Measurements from ENCODE around the gene MSH2. TPM values are rescaled to one million over a fixed set of nuclear protein-coding genes. Genes with fewer than 3 reads are reported as not detected.

The MSH2 gene
- total RNA-seq, 3 donors from 2014 or later, result 44.1 to 54.0 (median 53.1) TPM

- H3K9me3 Mint-ChIP-seq, result no peaks in the 10 kb centered on the region
- H3K4me1 Mint-ChIP-seq (ENCODE audit: low read depth), result peaks cover 9% of the 10 kb centered on the region
- H3K4me3 Mint-ChIP-seq, result no peak overlapping the region
- ATAC-seq, result no peak
- H3K27me3 Mint-ChIP-seq (ENCODE audit: low read depth), result no peaks in the 10 kb centered on the region
- H3K36me3 Mint-ChIP-seq (ENCODE audit: insufficient read depth), result no peaks in the 10 kb centered on the region
- DNase-seq, result no peak
Measured at GRCh38 chr2:47518497-47519146, 115.7 kb downstream of the MSH2 start.

- ATAC-seq, result no peak
- Mint-ChIP-seq H3K4me1 (ENCODE audit: low read depth) (peaks cover 9% of the 10 kb centered on the region), H3K27me3 (ENCODE audit: low read depth) (no peaks in the 10 kb centered on the region), H3K36me3 (ENCODE audit: insufficient read depth) (no peaks in the 10 kb centered on the region), H3K4me3 (no peak overlapping the region), H3K9me3 (no peaks in the 10 kb centered on the region)
- DNase-seq, result no peak
Measured at GRCh38 chr2:47519147-47519537, 116.2 kb downstream of the MSH2 start.

- DNase-seq (no peak), ATAC-seq (no peak)
- Mint-ChIP-seq H3K4me3 (peak overlapping the region; percentile 80), H3K4me1 (ENCODE audit: low read depth) (peaks cover 9% of the 10 kb centered on the region), H3K27me3 (ENCODE audit: low read depth) (no peaks in the 10 kb centered on the region), H3K9me3 (no peaks in the 10 kb centered on the region), H3K36me3 (ENCODE audit: insufficient read depth) (no peaks in the 10 kb centered on the region)
Measured at GRCh38 chr2:47519604-47520301, 116.8 kb downstream of the MSH2 start.

- no peak for DNase-seq
- peak overlapping the region; percentile 80 for H3K4me3 Mint-ChIP-seq
Measured at GRCh38 chr2:47520302-47520630, 117.3 kb downstream of the MSH2 start.

GRCh38 chr2:47520825-47521665 lies 118.1 kb downstream of the MSH2 start:
- peak; percentile 85 to 86 for ATAC-seq
- no peaks in the 10 kb centered on the region for H3K9me3 Mint-ChIP-seq
- DNase-seq, result peak; percentile 58
- H3K4me1 Mint-ChIP-seq (ENCODE audit: low read depth), result peaks cover 9% of the 10 kb centered on the region
- peak overlapping the region; percentile 80 for H3K4me3 Mint-ChIP-seq
- H3K27me3 Mint-ChIP-seq (ENCODE audit: low read depth), result no peaks in the 10 kb centered on the region
- H3K36me3 Mint-ChIP-seq (ENCODE audit: insufficient read depth), result no peaks in the 10 kb centered on the region

More at GRCh38 chr2:47520302-47520630, 117.3 kb downstream of the MSH2 start:
- H3K36me3 Mint-ChIP-seq (ENCODE audit: insufficient read depth), result no peaks in the 10 kb centered on the region
- no peaks in the 10 kb centered on the region for H3K27me3 Mint-ChIP-seq (ENCODE audit: low read depth)
- H3K9me3 Mint-ChIP-seq, result no peaks in the 10 kb centered on the region
- peaks cover 9% of the 10 kb centered on the region for H3K4me1 Mint-ChIP-seq (ENCODE audit: low read depth)
- ATAC-seq, result no peak

GRCh38 chr2:47521666-47522285 lies 118.8 kb downstream of the MSH2 start:
- DNase-seq, result no peak
- no peaks in the 10 kb centered on the region for H3K9me3 Mint-ChIP-seq
- H3K36me3 Mint-ChIP-seq (ENCODE audit: insufficient read depth), result no peaks in the 10 kb centered on the region
- peaks cover 9% of the 10 kb centered on the region for H3K4me1 Mint-ChIP-seq (ENCODE audit: low read depth)
- peak overlapping the region; percentile 80 for H3K4me3 Mint-ChIP-seq
- no peak for ATAC-seq
- H3K27me3 Mint-ChIP-seq (ENCODE audit: low read depth), result no peaks in the 10 kb centered on the region

- no peaks in the 10 kb centered on the region for H3K27me3 Mint-ChIP-seq (ENCODE audit: low read depth)
- H3K4me3 Mint-ChIP-seq, result no peak overlapping the region
- H3K36me3 Mint-ChIP-seq (ENCODE audit: insufficient read depth), result no peaks in the 10 kb centered on the region
- H3K9me3 Mint-ChIP-seq, result no peaks in the 10 kb centered on the region
- DNase-seq (no peak), ATAC-seq (no peak)
- H3K4me1 Mint-ChIP-seq (ENCODE audit: low read depth), result peaks cover 6% of the 10 kb centered on the region
Measured at GRCh38 chr2:47525167-47525566, 122.2 kb downstream of the MSH2 start.

GRCh38 chr2:47528455-47528854 lies 125.5 kb downstream of the MSH2 start:
- Mint-ChIP-seq H3K4me1 (ENCODE audit: low read depth) (no peaks in the 10 kb centered on the region), H3K9me3 (no peaks in the 10 kb centered on the region), H3K4me3 (no peak overlapping the region), H3K36me3 (ENCODE audit: insufficient read depth) (no peaks in the 10 kb centered on the region), H3K27me3 (ENCODE audit: low read depth) (no peaks in the 10 kb centered on the region)
- DNase-seq (no peak), ATAC-seq (no peak)

- no peak overlapping the region for H3K4me3 Mint-ChIP-seq
Measured at GRCh38 chr2:47528874-47529273, 125.9 kb downstream of the MSH2 start.

GRCh38 chr2:47530105-47530760 lies 127.3 kb downstream of the MSH2 start:
- no peaks in the 10 kb centered on the region for H3K4me1 Mint-ChIP-seq (ENCODE audit: low read depth)
- no peak for ATAC-seq
- no peak overlapping the region for H3K4me3 Mint-ChIP-seq
- DNase-seq, result no peak
- no peaks in the 10 kb centered on the region for H3K9me3 Mint-ChIP-seq
- no peaks in the 10 kb centered on the region for H3K27me3 Mint-ChIP-seq (ENCODE audit: low read depth)
- no peaks in the 10 kb centered on the region for H3K36me3 Mint-ChIP-seq (ENCODE audit: insufficient read depth)

More at GRCh38 chr2:47528874-47529273, 125.9 kb downstream of the MSH2 start:
- Mint-ChIP-seq H3K27me3 (ENCODE audit: low read depth) (no peaks in the 10 kb centered on the region), H3K4me1 (ENCODE audit: low read depth) (no peaks in the 10 kb centered on the region), H3K36me3 (ENCODE audit: insufficient read depth) (no peaks in the 10 kb centered on the region), H3K9me3 (no peaks in the 10 kb centered on the region)
- ATAC-seq (no peak), DNase-seq (no peak)

- H3K27me3 Mint-ChIP-seq (ENCODE audit: low read depth), result no peaks in the 10 kb centered on the region
- no peak for DNase-seq
- H3K4me1 Mint-ChIP-seq (ENCODE audit: low read depth), result no peaks in the 10 kb centered on the region
- H3K36me3 Mint-ChIP-seq (ENCODE audit: insufficient read depth), result no peaks in the 10 kb centered on the region
- ATAC-seq, result no peak
- no peaks in the 10 kb centered on the region for H3K9me3 Mint-ChIP-seq
- H3K4me3 Mint-ChIP-seq, result no peak overlapping the region
Measured at GRCh38 chr2:47531378-47532042, 128.6 kb downstream of the MSH2 start.
